GM20431 (cell line): ENCODE measurements around the gene SIT1.

ENCODE experiments used
- in situ Hi-C: fragments of 300-500 bp; cut with MseI, MboI; formaldehyde crosslinking; loops from one replicate; pipeline ENCODE4 v1.15.0; 2020; ENCODE audit warnings: low sequenced_read_pairs; ENCODE audit not compliant: unreplicated experiment

The SIT1 gene

DNA sequence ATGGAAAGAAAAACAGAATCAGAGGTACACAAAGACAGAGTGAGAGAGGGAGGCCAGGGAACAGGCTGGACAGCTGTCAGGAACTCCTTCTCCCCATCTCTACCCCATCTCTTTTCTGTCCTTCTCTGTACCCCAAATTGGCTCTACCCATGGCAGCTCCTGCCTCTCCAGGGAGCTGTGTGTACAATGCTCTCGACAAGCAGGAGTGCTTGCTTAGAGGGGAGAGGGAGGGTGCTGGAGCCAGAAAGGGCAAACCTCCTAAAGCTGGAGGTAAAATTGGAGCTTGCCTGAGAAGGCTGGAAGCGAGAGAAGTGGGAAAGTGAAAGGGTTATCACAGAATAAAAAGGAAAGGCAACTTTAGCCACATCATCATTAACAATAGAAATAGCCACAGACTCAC lies 32.6 kb upstream of the SIT1 start:
- in situ Hi-C loops = no loop called here

DNA sequence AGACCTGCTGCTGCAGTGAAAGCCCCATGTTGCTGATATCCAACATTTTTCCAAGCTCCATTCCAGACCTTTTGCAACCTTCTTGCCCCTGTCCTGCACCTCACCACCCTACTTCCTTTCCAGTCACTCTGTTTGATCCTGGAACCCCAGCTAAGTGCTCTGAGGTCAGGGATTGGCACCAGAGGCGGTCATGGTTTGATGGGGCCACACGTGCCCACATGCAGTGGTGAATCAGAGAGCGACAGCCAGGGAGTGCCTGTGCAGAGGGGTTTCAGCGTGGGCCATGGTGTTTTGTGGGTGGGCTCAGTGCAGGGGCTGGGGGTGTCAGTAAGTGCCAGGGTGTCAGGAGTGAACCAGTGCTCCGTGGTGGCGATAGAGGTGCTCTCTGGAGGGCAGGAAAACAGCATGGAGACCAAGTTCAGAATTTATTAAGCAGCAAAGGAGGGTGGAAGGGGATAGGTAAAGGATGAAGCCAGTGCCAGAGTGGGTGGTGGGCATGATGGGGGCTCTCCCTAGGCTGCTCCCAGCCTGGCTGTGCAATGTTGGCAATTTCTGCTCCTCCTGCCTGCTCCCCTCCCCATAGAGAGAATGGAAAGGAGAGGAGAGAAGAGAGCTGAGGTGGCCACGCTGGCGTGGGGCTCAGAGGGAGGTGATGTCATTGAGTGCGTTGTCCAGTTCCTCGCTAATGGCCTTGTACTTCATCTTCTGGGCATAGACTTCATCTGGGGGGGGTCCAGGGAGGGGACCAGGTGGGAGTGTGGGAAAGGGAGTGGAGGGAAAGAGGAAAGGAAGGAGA lies 32.0 kb upstream of the SIT1 start:
- in situ Hi-C loops = no loop called here

DNA sequence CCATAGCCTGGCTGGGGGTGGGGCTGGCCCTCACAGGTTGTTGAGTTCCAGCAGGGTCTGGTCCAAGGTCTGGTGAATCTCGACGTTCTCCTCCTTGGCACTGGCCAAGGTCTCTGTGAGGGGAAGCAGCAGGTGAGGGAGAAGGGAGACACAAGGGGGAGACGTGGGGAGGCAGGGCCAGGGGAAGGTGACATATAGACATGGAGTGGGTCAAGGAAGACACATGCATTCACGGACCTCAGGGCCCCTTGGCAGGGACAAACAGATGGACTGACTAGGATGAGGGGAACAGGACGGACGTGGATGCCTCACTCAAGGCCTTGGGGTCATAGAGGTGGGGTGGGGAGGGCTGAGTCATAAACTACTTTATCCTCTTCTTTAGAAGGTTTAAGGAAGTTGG lies 31.3 kb upstream of the SIT1 start:
- in situ Hi-C loops = no loop called here

DNA sequence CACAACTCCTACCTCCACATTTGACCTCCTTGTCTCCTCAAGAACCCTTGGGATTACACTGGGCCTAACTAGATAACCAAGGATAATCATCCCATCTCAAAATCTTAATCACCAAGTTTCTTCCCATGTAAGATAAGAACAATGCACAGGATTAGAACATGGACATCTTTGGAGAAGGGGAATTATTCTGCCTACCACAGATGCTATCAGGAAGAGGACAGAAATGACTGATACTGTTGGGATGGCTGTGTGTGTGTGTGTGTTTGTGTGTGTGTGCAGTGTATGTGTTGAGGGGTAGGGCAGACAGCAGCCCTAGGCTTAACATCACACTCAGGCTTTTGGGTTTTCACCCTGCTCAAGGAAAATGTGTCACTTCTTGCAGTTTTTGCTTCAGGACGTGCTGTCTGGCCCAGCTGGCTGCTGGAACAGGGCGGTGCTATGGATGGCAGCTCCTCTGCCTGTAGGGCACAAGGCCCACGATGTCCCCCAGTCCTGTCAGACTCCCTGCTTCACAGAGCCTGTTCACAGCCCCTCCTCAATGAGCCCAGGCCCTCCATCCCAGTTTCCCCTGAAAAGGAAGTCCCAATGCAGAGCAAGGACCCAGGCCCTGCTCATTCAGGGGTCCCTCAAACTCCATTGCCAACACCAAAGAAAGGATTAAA lies 30.7 kb upstream of the SIT1 start:
- in situ Hi-C loops = no loop called here

DNA sequence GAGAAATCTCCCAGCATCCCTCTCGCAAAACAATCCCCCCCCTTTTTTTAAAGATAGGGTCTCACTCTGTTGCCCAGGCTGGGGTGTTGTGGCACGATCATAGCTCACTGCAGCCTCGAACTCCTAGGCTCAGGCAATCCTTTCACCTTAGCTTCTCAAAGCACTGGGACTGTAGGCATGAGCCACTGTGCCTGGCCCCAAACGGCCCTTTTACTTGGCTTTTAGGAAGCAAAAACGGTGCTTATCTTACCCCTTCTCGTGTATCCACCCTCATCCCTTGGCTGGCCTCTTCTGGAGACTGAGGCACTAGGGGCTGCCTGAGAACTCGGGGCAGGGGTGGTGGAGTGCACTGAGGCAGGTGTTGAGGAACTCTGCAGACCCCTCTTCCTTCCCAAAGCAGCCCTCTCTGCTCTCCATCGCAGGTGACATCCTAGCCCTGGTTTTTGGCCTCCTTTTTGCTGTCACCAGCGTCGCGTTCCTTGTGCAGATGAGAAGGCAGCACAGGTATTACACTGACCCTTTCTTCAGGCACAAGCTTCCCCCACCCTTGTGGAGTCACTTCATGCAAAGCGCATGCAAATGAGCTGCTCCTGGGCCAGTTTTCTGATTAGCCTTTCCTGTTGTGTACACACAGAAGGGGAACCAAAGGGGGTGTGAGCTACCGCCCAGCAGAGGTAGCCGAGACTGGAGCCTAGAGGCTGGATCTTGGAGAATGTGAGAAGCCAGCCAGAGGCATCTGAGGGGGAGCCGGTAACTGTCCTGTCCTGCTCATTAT lies 29.8 kb upstream of the SIT1 start:
- in situ Hi-C loops = no loop called here

DNA sequence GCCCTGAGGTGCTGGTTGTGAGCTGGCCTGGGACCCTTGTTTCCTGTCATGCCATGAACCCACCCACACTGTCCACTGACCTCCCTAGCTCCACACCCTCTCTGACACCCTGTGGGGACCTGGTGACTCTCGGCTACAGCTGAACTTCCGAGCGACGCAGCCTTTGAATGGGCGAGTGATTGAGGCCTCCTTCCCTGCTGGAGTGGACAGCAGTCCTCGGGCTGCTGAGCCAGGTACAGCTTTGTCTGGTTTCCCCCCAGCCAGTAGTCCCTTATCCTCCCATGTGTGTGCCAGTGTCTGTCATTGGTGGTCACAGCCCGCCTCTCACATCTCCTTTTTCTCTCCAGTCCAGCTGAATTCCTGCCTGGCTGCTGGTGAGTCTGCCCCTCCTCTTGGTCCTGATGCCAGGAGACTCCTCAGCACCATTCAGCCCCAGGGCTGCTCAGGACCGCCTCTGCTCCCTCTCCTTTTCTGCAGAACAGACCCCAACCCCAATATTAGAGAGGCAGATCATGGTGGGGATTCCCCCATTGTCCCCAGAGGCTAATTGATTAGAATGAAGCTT lies 29.1 kb upstream of the SIT1 start:
- in situ Hi-C loops = no loop called here

DNA sequence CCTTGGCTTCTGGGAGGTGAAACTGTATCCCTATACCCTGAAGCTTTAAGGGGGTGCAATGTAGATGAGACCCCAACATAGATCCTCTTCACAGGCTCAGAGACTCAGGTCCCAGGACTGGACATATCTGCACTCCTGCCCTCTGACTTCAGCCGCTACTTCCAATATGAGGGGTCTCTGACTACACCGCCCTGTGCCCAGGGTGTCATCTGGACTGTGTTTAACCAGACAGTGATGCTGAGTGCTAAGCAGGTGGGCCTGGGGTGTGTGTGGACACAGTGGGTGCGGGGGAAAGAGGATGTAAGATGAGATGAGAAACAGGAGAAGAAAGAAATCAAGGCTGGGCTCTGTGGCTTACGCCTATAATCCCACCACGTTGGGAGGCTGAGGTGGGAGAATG lies 28.4 kb upstream of the SIT1 start:
- in situ Hi-C loops = no loop called here

DNA sequence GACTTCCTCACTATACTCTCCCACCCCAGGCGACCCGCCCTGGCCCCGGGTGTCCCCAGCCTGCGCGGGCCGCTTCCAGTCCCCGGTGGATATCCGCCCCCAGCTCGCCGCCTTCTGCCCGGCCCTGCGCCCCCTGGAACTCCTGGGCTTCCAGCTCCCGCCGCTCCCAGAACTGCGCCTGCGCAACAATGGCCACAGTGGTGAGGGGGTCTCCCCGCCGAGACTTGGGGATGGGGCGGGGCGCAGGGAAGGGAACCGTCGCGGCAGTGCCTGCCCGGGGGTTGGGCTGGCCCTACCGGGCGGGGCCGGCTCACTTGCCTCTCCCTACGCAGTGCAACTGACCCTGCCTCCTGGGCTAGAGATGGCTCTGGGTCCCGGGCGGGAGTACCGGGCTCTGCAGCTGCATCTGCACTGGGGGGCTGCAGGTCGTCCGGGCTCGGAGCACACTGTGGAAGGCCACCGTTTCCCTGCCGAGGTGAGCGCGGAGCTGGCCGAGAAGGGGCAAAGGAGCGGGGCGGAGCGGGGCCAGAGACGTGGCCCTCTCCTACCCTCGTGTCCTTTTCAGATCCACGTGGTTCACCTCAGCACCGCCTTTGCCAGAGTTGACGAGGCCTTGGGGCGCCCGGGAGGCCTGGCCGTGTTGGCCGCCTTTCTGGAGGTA lies 25.1 kb upstream of the SIT1 start:
- in situ Hi-C loops = no loop called here

DNA sequence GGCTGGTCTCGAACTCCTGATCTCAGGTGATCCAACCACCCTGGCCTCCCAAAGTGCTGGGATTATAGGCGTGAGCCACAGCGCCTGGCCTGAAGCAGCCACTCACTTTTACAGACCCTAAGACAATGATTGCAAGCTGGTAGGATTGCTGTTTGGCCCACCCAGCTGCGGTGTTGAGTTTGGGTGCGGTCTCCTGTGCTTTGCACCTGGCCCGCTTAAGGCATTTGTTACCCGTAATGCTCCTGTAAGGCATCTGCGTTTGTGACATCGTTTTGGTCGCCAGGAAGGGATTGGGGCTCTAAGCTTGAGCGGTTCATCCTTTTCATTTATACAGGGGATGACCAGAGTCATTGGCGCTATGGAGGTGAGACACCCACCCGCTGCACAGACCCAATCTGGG lies 24.5 kb upstream of the SIT1 start:
- in situ Hi-C loops = no loop called here

DNA sequence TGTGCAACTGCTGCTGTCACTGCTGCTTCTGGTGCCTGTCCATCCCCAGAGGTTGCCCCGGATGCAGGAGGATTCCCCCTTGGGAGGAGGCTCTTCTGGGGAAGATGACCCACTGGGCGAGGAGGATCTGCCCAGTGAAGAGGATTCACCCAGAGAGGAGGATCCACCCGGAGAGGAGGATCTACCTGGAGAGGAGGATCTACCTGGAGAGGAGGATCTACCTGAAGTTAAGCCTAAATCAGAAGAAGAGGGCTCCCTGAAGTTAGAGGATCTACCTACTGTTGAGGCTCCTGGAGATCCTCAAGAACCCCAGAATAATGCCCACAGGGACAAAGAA lies 23.3 kb upstream of the SIT1 start:
- in situ Hi-C loops = no loop called here

DNA sequence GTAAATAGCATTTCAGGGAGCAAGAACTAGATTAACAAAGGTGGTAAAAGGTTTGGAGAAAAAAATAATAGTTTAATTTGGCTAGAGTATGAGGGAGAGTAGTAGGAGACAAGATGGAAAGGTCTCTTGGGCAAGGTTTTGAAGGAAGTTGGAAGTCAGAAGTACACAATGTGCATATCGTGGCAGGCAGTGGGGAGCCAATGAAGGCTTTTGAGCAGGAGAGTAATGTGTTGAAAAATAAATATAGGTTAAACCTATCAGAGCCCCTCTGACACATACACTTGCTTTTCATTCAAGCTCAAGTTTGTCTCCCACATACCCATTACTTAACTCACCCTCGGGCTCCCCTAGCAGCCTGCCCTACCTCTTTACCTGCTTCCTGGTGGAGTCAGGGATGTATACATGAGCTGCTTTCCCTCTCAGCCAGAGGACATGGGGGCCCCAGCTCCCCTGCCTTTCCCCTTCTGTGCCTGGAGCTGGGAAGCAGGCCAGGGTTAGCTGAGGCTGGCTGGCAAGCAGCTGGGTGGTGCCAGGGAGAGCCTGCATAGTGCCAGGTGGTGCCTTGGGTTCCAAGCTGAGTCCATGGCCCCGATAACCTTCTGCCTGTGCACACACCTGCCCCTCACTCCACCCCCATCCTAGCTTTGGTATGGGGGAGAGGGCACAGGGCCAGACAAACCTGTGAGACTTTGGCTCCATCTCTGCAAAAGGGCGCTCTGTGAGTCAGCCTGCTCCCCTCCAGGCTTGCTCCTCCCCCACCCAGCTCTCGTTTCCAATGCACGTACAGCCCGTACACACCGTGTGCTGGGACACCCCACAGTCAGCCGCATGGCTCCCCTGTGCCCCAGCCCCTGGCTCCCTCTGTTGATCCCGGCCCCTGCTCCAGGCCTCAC lies 22.6 kb upstream of the SIT1 start, which contains the start of gene CA9:
CA9 (plus strand) TSS at position 797 of the 893 bp plus-strand sequence; CDS start at position 829, 32 bp downstream.
- in situ Hi-C loops = no loop called here

DNA sequence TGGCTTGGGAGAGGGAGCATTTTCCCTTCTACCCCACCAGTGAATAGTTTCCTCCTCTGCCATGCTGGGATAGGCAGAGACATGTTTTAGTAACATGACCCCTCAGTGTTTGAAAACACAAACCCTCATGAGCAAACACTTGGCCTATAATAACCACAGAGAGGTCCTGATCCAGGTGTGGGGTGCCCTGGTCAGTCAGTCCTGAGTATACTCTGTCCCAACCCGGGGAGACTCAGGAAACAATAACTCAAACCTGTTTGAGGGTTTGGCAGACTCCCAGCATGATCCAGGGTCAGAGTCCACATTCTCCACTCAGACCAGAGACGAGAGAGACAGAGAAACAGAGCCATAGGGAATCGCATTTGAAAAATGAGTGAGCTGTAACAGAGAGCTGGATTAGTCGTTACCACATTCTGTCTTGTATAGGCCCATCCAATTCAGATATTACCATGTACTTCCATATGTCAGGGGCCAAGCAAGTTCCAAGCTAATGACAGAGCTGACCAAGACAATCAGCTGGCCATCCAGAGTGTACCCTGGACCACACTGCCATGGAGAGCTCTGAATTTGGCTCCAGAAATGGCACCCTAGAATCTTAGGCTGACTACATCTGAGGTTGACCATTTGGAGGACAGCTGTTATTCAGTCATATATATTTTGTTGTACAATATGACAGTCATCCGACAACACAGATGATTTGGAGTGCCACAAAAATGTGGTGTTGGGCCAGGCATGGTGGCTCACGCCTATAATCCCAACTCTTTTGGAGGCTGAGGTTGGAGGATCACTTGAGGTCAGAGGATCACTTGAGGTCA lies 18.8 kb upstream of the SIT1 start:
- in situ Hi-C loops = no loop called here

DNA sequence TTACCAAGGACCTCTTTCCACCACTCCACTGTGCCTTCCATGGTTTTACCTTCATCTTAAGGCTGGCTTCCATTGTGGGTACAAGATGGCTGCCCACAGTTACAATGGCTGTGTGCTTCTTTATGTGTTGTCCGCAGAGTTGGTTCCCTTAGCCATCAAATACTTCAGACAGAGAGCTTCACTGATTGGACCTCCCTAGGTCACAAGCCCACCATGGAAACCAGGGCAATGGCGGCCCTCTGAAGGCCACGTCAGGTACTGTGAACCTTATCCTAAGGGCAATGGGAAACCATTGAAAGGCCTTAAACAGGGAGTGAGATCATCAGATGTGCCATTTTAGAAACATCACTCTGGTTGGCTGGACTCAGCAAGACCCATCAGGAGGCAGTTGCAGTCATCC lies 17.2 kb upstream of the SIT1 start:
- in situ Hi-C loops = no loop called here

DNA sequence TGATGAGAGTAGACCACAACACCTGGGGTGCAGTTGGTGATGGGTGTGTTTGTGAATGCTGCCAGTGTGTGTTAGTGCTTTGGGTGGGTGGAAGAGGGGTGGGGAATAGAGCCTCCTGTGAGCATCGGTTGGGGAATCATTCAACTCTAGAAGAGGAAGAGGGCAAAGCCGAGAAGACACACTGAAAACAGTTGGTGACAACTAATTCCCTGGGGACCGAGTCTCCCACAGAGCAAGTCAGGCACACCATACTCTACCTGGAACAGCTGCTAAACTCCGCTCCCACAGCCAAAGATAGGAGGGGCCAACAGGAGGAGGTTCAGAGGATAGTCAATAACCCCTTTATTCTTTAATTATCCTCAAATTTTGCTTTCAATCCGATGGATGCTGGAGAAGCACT lies 15.8 kb upstream of the SIT1 start:
- in situ Hi-C loops = no loop called here

DNA sequence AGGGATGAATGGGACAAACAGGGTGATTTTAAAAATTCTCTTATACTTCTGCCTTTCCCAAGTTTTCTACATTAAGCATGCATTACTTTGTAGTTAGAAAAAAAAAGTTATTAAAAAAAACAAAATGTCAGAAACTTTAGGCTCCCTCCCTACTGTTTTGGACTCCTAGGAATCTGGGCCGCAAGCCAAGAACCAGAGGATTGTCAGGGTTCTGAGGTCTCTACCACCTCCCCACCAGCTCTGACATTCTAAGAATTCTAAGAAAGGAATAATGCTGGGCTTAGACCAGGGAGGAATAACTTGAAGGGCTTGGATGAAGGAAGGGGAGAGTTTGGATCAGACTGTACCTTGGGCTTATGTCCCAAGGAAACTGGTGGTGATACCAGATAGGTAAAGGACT lies 15.3 kb upstream of the SIT1 start:
- in situ Hi-C loops = no loop called here

DNA sequence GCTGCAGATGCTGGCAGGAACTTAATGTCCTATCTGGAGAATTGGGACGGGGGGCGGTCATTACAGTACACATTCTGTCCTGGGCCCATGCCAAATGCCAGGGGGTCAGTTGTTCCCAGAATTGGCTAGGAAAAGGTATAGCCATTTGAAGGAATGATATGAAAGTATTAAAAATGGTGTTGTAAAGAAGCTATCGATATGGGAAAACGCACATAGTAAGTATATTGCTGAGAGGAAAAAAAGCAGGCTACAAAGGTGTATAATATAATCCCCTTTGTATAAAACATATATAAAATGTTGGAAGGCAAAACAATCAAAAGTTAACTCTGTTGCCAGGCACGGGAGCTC lies 14.7 kb upstream of the SIT1 start:
- in situ Hi-C loops = no loop called here

DNA sequence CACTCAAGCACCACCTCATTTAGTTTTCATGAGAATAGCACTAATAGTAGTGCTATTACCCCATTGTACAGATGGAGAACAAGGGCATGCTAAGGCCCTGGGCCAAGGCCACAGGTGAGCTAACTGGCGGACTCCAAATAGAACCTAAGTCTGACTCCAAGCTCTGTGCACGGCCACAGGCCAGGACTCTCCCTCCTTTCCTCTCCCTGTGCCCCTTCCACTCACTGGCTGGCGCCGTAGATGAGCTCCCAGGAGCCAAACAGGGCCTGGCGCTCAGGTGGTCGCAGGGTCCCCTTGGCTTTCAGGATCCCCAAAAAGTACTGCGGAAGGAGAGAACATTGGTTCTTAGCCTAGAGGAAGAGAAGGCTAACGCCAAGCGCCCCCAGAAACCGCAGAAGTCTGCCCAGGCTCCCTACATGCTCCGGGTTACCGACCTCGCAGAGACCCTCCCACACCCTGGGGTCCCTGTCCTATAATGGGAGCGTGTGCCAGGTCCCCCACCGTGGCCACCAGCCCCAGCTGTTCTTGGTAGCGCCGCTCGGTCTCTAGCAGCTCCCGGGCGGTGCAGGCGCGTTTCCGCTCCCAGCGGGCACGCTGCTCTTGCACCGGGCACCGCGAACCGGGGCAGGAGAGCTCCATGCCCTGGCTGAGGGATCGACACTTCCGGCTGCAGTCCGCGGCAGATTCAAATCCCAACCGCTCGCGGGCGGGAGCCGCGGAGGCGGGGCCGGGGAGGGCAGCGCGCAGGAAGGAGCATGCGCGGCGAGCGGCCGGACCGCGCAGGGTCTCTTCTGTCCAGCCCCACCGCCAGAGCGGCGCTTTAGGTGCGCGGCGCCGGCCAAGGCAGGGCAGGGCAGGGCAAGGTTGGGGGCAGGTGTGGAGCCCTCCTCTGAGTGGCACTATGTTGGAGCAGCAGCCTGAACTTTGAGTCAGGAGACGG lies 14.1 kb upstream of the SIT1 start, which contains the start of gene ARHGEF39:
ARHGEF39 (minus strand) TSS at position 665 of the 940 bp plus-strand sequence; CDS start at position 639, 26 bp downstream.
- in situ Hi-C loops = no loop called here
